Right renal pelvis (tissue), 4 donors: ENCODE measurements around the gene OOEP. TPM values are rescaled to one million over a fixed set of nuclear protein-coding genes. Genes with fewer than 3 reads are reported as not detected.

ENCODE experiments used
- DNase-seq, 4 donors: peaks; one replicate each; pipeline ENCODE4 v3.0.0-alpha.2; 2013; ENCODE audit warnings: low read depth in 4 of 4, low spot score in 3 of 4, missing footprints in 1 of 4
- polyA plus RNA-seq, 4 donors: library from polyadenylated mRNA; unstranded; fragments of 120-200 nt; gene quantifications; one replicate each; pipeline ENCODE4 v1.2.1, GENCODE V29; 2013; ENCODE audit not compliant: insufficient read length in 4 of 4

OOEP gene
- polyA plus RNA-seq, 4 donors, result 0.31 to 0.38 TPM; not detected in 2

GRCh38 chr6:73367761-73368355 lies 1.8 kb downstream of the OOEP start:
- no peak for DNase-seq

- no peak for DNase-seq
Measured at GRCh38 chr6:73364549-73364948, 5.1 kb downstream of the OOEP start.

- DNase-seq, result no peak
Measured at GRCh38 chr6:73364121-73364520, 5.6 kb downstream of the OOEP start.

DNA sequence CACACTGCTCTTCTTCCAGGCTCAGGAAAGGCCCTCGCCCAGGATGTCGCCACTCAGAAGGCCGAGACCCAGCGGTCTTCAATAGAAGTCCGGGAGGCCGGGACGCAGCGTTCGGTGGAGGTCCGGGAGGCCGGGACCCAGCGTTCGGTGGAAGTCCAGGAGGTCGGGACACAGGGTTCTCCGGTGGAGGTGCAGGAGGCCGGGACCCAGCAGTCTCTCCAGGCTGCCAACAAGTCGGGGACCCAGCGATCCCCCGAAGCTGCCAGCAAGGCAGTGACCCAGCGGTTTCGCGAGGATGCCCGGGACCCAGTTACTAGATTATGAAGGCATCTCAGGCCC lies 6.2 kb downstream of the OOEP start:
- DNase-seq, result no peak

DNA sequence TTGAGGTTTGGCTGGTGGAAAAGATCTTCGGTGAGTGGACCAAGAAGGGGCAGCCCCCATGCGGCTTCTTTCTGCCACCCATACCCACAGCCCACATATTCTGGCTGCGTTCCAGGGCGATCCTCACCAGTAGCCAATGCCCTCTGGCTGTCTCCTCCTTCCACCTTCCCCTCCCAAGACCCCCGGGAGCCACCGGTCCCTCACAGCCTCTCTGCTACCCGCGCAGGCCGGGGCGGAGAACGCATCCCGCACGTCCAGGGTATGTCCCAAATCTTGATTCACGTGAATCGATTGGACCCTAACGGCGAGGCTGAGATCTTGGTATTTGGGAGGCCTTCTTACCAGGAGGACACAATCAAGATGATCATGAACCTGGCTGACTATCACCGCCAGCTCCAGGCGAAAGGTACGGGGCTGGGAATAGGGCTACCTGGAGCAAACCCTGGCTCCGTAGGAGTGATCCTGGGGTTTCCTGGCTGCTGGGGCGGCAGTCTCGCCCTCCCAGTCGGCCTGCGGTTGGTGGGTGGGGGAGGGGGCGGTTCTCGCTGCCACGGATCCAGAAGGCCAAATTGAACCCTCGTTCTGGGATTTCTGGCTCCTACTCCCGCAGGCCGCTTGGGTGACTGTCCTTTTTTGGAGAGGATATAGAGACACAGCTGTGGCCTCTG lies 6.7 kb downstream of the OOEP start:
- no peak for DNase-seq

- no peak for DNase-seq
Measured at GRCh38 chr6:73362358-73362757, 7.3 kb downstream of the OOEP start, which contains the start of gene KHDC3L. Gene KHDC3L (plus strand): TSS chr6:73362658. CDS start chr6:73362730, 72 bp downstream.

DNA sequence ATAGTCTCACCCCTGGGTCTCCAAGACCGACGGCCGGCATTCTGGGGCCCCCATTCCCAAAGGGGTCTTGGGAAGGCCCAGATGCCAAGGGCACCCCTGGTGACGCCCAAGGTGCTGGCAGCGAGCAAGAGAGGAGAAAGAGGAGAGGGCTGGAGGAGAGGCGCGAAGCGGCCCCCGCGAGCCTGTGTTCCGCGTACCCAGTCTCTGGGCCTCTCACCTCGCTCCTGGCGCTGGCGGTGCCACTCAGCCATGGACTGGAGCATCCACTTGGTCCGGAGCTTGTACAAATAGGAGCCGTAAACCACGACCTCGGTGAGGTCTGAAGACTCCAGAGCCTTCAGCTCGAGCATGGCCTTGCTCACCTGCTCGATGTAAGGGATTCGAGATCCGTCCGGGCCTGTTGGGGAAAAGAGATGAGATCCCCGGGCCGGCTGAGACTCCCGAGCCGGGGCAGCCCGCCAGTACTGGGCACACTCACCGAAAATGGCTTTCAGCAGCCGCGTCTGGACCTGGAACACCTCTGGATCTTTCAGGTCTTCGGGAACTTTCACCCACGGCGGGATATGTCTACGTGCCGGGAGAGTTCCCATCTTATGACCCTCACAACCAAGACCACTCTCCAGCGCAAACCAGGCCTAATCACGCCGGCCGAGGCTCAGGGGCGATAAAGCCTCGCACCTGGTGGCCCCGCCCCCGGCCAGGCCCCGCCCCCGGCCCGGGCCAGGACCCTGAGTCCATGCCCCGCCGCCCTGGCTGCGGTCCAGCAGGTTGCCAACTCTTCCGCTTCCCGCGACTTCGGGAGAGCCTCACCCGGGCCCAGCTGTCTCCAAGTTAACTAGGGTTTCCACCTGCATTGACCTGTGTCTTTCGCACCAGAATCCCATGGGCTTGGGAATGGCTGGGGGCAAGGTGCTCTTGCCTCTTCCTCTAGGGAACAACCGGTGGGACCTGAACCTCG lies 15.8 kb downstream of the OOEP start, which contains the start of gene DPPA5:
Gene DPPA5 (minus strand): TSS at position 641 of the 958 bp plus-strand sequence. CDS start 51 bp downstream, at position 590.
- DNase-seq, result no peak

DNA sequence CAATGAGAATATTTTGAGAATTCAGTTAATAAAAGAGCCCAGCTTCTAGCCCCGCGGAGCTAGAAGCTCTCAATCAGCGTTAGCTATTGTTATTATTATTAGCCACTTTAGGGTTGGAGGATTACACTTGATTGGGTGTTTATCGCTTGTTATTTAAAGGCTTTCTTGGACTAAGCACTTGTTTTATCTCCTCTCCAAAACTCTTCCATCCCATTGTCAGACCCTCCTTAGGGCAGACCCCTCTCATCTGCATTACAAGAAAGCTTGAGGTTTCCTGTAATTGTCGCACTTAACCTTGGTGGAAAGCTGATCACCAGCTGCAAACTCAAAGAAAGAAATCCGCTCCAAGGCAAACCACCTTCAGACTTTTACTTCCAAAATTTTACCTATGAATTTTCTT lies 20.4 kb downstream of the OOEP start:
- DNase-seq, result no peak

GRCh38 chr6:73348550-73349204 lies 21.0 kb downstream of the OOEP start:
- no peak for DNase-seq

GRCh38 chr6:73343164-73343563 lies 26.5 kb downstream of the OOEP start:
- no peak for DNase-seq

DNA sequence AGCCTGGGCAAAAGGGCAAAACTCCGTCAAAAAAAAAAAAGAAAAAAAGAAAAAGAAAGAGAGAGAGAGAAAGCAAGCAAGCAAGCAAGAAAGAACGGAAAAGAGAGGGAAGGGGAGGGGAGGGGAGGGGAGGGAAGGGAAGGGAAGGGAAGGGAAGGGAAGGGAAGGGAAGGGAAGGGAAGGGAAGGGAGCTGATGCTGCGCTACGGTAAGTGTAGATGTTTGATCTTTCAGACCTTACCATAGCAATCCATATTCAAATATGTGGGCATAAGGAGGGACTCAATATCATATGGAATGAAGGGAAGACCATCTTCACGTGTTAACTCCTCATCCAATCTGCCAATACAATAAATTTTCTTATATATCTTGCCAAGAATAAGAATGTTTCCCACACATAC lies 27.5 kb downstream of the OOEP start:
- no peak for DNase-seq

- DNase-seq, result no peak
Measured at GRCh38 chr6:73341335-73341734, 28.4 kb downstream of the OOEP start.

- no peak for DNase-seq
Measured at GRCh38 chr6:73340048-73340447, 29.6 kb downstream of the OOEP start.

- DNase-seq, result no peak
Measured at GRCh38 chr6:73339340-73339739, 30.4 kb downstream of the OOEP start.

GRCh38 chr6:73329201-73329600 lies 40.5 kb downstream of the OOEP start:
- DNase-seq, result no peak

DNA sequence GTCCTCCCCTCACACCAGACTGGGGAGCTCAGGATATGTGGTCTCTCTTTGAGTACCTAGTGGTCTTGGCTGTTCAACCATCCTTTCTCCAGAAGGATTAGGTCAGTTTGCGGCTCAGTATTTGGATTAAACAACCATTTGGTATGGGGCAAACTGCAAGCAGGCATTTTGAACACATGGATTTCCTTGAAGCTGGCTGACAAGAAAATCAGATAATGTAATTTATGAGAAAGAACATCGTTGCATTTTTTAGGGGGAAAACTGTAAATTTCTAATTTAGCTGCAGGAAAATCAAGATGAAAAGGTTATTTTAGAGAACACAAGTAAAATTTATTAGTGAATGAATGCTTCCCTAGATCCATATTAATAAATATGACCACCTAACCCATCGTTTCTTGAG lies 40.9 kb downstream of the OOEP start:
- no peak for DNase-seq

- no peak for DNase-seq
Measured at GRCh38 chr6:73325656-73326055, 44.0 kb downstream of the OOEP start.

- no peak for DNase-seq
Measured at GRCh38 chr6:73323323-73323722, 46.4 kb downstream of the OOEP start.
